Adrenal gland (tissue), 12 donors: ENCODE results near the gene NARF. TPM values are rescaled to one million over a fixed set of nuclear protein-coding genes. Genes with fewer than 3 reads are reported as not detected.
"Not testable (repeated sequence)": the region's sequence is repeated elsewhere in the genome, so short reads cannot be mapped to it uniquely, and the experiment has no call there.

Source experiments
- DNase-seq, 7 donors: peaks; one replicate each; pipeline ENCODE4 v3.0.0-alpha.2; 2019 to 2020
- H3K27ac ChIP-seq, 5 donors: fragments of 200-600 bp; sonication (generic) in 4 of 5; 1 replicate in 3 of 5; 2 replicates in 2 of 5; pipeline versions ENCODE4 v1.5.1 to v1.8.0; 2016 to 2020; ENCODE audit warnings: mild to moderate bottlenecking in 1 of 5
- H3K27me3 ChIP-seq: fragments of 200-600 bp; 2 replicates; pipeline ENCODE4 v1.8.0; 2021
- H3K36me3 ChIP-seq, 2 donors: fragments of 200-600 bp; replicated peaks in 1 of 2; 1 replicate in 1 of 2; 2 replicates in 1 of 2; pipeline versions ENCODE4 v1.5.1 to v1.8.0; 2018 to 2022
- H3K4me1 ChIP-seq, 2 donors: fragments of 200-600 bp; replicated peaks in 1 of 2; 1 replicate in 1 of 2; 2 replicates in 1 of 2; pipeline versions ENCODE4 v1.5.1 to v1.8.0; 2018 to 2021
- H3K4me3 ChIP-seq, 4 donors: fragments of 200-600 bp; sonication (generic) in 3 of 4; one replicate each; pipeline ENCODE4 v1.5.1; 2016 to 2018
- H3K9me3 ChIP-seq, 3 donors: fragments of 200-600 bp; sonication (generic) in 1 of 3; replicated peaks in 1 of 3; 1 replicate in 2 of 3; 2 replicates in 1 of 3; pipeline versions ENCODE4 v1.5.1 to v1.8.0; 2016 to 2021
- POLR2A ChIP-seq, 2 donors: fragments of 450-650 bp; IDR thresholded peaks; one replicate each; pipeline ENCODE4 v1.6.1; 2017; ENCODE audit warnings: antibody characterized with exemption in 2 of 2, mild to moderate bottlenecking in 2 of 2, moderate library complexity in 1 of 2
- WGBS, 4 donors: extraction: QIAGEN DNeasy Blood & Tissue Kit in 2 of 4; methylation state at CpG; one replicate each; pipeline versions ENCODE4 v1.1.5 to v1.1.7; 2013 to 2017; 5-methylcytosine and 5-hydroxymethylcytosine counted together
- intact Hi-C, 2 donors: fragments of 100-400 bp; cut with DNase I; formaldehyde crosslinking; loops; one replicate each; pipeline versions ENCODE4 v1.14.1 to v1.15.0; 2022 to 2023
- polyA plus RNA-seq, 3 donors: library from polyadenylated mRNA; stranded (reverse); fragments of 200-250 nt in 2 of 3; fragments of 350-450 nt in 1 of 3; fragmentation: Illumina TruSeq in 1 of 3; extraction: RNeasy Lipid Tissue Mini Kit (QIAGEN cat#74804) in 1 of 3; gene quantifications; one replicate each; pipeline ENCODE4 v1.2.3, GENCODE V29; 2013 to 2014
- total RNA-seq, 9 donors: library from RNA; depleted of rRNA in 4 of 9; stranded (reverse); fragments of >200 nt in 4 of 9; fragments of 120-200 nt in 1 of 9; fragmentation: NEBNext Ultra II Directional in 1 of 9; extraction: Animal tissue kit (Norgen Biotek cat#: 25700) in 1 of 9; gene quantifications; one replicate each; pipeline versions ENCODE4 v1.1.0 to v1.2.4, GENCODE V29; 2013 to 2023
- TF ChIP-seq, protein P1 (sequence below), 6 experiments: fragments of 450-650 bp in 4 of 6; fragments of 200-600 bp in 2 of 6; sonication (generic) in 1 of 6; IDR thresholded peaks; 1 replicate in 5 of 6; 2 replicates in 1 of 6; pipeline versions ENCODE4 v1.5.1 to v1.8.0; 2016 to 2021; ENCODE audit warnings: antibody characterized with exemption in 6 of 6, mild to moderate bottlenecking in 2 of 6, moderate library complexity in 1 of 6
- donor health status: healthy with polysubstance abuse.
- donor health status: Bipolar disorder and iron deficiency.
- donor health status: DM: yes; HTN: yes; CAD: no.
- donor health status: DM: no; HTN: no; CAD: no.
- donor health status: DM: no; HTN: no; CAD: no.
- donor health status: DM: yes; HTN: yes; CAD: no.

Gene NARF
- total and polyA plus RNA-seq, 12 donors = 21.8 to 198 (median 55.1) TPM

DNA sequence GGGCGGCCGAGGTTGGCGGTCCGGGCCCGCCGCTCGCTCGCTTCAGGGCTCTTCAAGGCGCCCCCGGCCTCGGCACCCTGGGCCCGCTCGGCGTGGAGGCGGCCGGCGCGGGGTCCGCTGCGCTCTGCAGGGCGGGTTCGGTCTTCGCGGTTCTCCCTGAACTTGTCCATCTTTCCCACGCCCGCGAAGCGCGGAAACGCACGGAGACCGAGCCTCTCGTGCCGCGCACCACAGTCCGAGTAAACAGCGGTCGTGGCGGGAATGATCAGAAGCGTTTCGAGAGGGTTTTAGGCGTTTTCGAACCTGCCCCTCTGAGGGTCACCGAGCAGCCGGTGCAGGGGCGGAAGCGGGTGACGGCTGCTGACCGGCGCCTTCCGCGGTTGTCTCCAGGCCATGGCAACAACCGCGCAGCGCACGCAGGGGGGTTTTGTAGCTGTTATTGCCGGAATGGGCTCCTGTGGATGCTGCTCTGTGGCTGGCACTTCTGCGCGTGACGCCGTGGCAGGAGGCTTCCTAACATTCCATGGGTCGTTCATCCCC, 414 bp downstream of the NARF start:
- DNase-seq = peak in 3 of 7 donors; percentile 50 to 65 (median 56)
- Histone ChIP-seq H3K36me3 (peaks cover 0 to 40% of the 10 kb centered on the region in 2 donors), H3K27me3 (no peaks in the 10 kb centered on the region), H3K4me3 (peak overlapping the region; percentile 53 to 98 (median 76)), H3K27ac (peak overlapping the region; percentile 48 to 100 (median 98)), H3K9me3 (no peaks in the 10 kb centered on the region), H3K4me1 (peaks cover 15 to 38% of the 10 kb centered on the region in 2 donors)
- TF ChIP-seq POLR2A (IDR thresholded peaks at IDR 0.05) = no peak
- TF ChIP-seq, protein P1, sequence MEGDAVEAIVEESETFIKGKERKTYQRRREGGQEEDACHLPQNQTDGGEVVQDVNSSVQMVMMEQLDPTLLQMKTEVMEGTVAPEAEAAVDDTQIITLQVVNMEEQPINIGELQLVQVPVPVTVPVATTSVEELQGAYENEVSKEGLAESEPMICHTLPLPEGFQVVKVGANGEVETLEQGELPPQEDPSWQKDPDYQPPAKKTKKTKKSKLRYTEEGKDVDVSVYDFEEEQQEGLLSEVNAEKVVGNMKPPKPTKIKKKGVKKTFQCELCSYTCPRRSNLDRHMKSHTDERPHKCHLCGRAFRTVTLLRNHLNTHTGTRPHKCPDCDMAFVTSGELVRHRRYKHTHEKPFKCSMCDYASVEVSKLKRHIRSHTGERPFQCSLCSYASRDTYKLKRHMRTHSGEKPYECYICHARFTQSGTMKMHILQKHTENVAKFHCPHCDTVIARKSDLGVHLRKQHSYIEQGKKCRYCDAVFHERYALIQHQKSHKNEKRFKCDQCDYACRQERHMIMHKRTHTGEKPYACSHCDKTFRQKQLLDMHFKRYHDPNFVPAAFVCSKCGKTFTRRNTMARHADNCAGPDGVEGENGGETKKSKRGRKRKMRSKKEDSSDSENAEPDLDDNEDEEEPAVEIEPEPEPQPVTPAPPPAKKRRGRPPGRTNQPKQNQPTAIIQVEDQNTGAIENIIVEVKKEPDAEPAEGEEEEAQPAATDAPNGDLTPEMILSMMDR (IDR thresholded peaks at IDR 0.05) = no peak
- intact Hi-C loops = no loop called here
- WGBS, 4 donors = 0% methylated on average over 30 to 62 of the region's 62 CpGs; no CpG with 5 or more reads in 1 of the 4 donors

DNA sequence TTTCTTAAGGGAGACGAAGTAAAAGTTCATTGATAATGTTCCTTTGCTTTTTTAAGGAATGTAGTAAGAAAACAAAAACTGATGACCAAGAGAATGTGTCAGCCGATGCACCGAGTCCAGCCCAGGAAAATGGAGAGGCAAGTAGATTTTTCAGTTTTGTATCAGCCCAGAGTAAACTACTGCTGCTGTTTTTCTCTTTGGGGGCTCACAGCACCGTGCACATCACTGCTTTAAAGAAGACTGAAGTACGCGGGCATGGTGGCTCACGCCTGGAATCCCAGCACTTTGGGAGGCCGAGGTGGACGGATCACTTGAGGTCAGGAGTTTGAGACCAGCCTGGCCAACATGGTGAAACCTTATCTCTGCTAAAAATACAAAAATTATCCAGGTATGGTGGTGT, 1.4 kb downstream of the NARF start:
- H3K4me3 ChIP-seq, DNase-seq, H3K9me3 ChIP-seq, H3K27me3 ChIP-seq, intact Hi-C loops, H3K27ac ChIP-seq: not testable (repeated sequence)
- WGBS, 4 donors = 93 to 99% (median 95%) methylated on average over 5 to 9 of the region's 9 CpGs
- H3K4me1 ChIP-seq = peaks cover 21 to 45% of the 10 kb centered on the region in 2 donors
- H3K36me3 ChIP-seq = peaks cover 0 to 50% of the 10 kb centered on the region in 2 donors

DNA sequence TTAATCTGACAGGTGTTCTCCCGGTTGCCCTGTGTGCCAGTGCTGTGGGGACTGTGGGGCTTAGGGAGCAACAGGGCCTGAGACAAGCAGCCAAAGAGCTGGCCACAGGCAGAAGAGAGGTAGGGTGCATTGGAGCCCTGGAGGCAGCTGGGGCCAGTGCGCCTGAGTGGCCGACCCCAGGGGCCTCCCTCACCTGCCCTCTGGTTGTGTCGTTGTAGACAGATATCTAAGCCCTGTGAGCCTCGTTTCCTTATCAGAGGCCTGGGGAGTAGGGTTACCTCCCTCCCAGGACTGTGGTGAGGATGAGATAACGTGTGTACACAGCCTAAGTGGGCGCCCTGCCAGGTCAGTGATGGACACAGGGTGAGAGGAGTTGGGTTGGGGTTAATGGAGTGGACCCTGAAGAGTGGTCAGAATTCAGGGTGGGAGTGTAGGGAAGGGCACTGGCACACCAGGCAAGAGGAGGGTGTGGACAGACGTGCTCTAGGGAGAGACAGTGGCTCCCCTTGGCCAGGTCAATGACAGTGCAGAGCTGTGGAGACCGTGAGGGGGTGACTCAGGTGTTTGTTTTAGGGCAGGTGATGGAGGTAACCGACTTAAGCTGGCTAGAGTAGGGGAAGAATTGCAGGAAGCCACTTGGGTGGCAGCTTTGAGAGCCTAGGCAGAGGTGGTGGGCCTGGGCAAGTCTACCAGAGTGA, 3.4 kb downstream of the NARF start:
- TF ChIP-seq, protein P1 (IDR thresholded peaks at IDR 0.05) = no peak
- no peak for TF ChIP-seq POLR2A (IDR thresholded peaks at IDR 0.05)
- no peaks in the 10 kb centered on the region for H3K27me3 ChIP-seq
- peak overlapping the region in 1 of 5 donors; percentile 8 for H3K27ac ChIP-seq
- H3K36me3 ChIP-seq = peaks cover 0 to 68% of the 10 kb centered on the region in 2 donors
- no peak overlapping the region for H3K4me3 ChIP-seq
- DNase-seq = no peak
- WGBS, 4 donors = 73 to 88% (median 79%) methylated on average over 8 to 10 of the region's 10 CpGs
- intact Hi-C loops = no loop called here
- H3K9me3 ChIP-seq = no peaks in the 10 kb centered on the region
- peaks cover 21 to 33% of the 10 kb centered on the region in 2 donors for H3K4me1 ChIP-seq

DNA sequence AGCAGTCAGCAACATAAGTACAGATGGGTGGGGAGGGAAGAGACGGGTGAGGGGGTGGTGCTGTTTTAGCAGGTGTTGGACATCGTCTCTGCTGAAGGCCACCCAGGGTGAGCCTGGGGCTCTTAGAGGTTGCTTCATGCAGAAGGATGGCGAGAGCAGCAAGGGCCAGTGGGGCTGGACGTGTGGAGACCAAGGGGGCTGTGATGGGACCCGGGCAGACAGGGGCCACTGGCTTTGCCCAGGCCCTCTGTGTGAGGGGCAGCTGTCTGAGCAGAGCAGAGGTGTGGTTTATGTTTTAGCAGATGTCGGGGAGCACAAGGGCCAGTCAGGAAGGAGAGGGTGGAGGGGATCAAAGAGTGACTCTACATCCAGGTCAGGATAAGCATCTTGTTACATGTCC, 4.8 kb downstream of the NARF start:
- Histone ChIP-seq H3K27ac (peak overlapping the region in 3 of 5 donors; percentile 70 to 85 (median 71)), H3K9me3 (no peaks in the 10 kb centered on the region), H3K36me3 (peaks cover 0 to 81% of the 10 kb centered on the region in 2 donors), H3K27me3 (no peaks in the 10 kb centered on the region), H3K4me1 (peaks cover 16 to 25% of the 10 kb centered on the region in 2 donors), H3K4me3 (no peak overlapping the region)
- intact Hi-C loops = no loop called here
- DNase-seq = no peak
- TF ChIP-seq POLR2A (IDR thresholded peaks at IDR 0.05) = no peak
- TF ChIP-seq, protein P1 (IDR thresholded peaks at IDR 0.05) = no peak
- WGBS, 4 donors = 84 to 98% (median 86%) methylated on average over 5 to 6 of the region's 6 CpGs
